ENCODE measurements around the gene CCSER2.

CCSER2 gene

GRCh38 chr10:84348447-84348846 is 20.1 kb downstream of the CCSER2 start:
- DNase-seq (ENCODE audit: low read depth) = no peak

DNA sequence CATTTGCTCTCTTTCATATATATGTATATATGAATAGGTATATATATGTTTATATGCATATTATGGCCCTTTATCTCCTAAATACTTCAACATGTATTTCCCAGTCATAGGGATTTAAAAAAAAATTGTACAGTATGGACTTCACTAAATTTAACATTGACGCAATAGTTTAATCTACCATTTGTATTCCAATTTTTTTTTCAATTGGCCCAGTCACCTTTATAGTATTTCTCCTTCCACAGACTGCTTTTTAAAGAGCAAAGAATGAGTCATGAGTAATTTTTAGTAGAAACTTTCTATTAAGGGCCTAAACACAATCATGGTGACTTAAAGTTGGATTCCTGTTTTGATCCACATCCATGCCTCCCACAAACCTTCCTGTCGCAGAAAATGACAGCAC is 20.5 kb downstream of the CCSER2 start:
- DNase-seq (ENCODE audit: low read depth) = no peak

DNA sequence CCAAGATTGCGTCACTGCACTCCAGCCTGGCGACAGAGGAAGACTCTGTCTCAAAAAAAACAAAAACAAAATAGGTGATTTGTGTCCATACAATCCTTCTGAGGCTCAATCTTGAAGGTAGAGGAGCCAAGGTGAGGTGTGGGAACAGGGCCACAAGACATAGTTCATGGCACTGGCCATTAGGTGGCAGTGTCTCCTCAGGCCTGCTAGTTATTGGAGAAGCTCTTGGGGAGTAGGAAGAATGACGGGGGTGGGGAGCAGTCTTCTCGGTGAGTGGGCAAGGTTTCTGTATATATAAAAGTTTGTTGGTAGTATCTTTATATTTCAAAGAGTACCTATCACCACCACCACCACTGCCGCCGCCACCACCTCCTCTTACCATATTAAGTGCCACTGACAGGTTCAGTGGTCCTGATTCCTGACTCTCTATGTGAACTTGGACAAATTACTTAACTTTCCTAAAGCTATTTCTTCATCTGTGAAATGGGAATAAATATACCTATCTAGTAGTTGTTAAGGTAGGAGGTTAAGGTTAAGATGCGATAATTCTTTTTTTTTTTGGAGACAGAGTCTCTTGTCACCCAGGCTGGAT is 24.0 kb downstream of the CCSER2 start:
- peak; percentile 57 for DNase-seq (ENCODE audit: low read depth)

GRCh38 chr10:84353052-84353803 is 24.8 kb downstream of the CCSER2 start:
- no peak for DNase-seq (ENCODE audit: low read depth)

- DNase-seq (ENCODE audit: low read depth) = no peak
Observed at GRCh38 chr10:84354623-84355022, 26.2 kb downstream of the CCSER2 start.

- DNase-seq (ENCODE audit: low read depth) = no peak
Observed at GRCh38 chr10:84355106-84355505, 26.7 kb downstream of the CCSER2 start.

GRCh38 chr10:84356928-84357327 is 28.5 kb downstream of the CCSER2 start:
- DNase-seq (ENCODE audit: low read depth) = no peak

DNA sequence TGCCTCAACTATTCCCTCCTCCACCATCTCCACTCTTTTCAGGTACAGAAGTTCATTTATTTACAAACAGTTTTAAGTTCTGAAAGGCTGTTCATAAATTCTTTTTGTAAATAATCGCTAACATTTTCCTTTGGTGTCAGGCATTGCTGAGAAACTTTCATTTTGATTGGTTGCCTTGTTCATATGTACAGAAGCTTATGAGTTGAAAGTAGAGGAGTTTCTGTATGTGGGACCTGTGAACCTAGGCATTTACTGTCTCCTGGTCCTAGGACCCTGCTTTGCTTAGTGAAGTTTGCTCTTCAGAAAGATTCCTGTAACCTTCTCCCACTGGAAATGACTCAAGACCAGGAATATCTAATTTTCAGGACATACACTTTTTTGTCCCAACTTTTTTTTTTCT is 30.4 kb downstream of the CCSER2 start:
- no peak for DNase-seq (ENCODE audit: low read depth)

- no peak for DNase-seq (ENCODE audit: low read depth)
Observed at GRCh38 chr10:84360637-84361365, 32.4 kb downstream of the CCSER2 start.

DNA sequence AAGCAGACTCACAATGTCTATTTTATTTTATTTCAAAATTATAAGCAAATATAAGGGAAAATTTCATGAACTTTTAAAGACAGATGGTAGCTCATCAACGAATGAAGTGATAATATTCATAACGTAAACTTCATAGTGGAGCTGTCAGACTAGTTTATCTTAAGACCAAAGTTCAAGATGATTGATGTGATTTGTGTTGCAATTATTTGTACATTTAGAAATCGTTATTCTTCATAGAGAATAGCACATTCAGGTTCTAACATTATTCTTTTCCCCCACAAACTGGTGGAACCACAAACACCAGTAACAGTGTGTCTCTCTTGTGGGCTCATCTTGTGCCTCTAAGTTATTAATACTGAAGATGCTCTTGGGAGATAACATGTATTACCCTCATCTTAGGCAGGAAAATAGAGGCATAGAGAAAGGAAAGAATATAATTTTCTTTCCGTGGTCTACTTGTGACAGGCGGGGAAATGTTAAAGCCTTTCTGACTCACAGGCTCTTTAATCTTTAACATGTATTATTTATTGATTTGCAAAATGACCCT is 37.0 kb downstream of the CCSER2 start:
- DNase-seq (ENCODE audit: low read depth) = no peak

DNA sequence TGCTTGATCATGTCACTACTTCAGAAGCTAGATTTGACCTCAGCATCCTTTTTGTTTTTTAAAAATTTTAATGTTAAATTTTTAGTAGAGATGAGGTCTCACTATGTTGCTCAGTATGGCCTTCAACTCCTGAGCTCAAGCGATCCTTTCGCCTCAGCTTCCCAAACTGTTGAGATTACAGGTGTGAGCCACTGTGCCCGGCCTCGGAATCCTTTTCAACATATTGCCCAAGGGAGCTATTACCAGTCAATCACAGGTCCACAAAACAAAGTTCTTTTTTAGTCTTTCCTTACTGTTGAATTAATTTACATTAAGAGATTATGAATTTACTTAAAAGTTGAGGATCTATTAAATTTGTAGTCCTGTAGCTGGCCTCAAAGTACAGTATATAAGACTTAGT is 37.7 kb downstream of the CCSER2 start:
- no peak for DNase-seq (ENCODE audit: low read depth)

- no peak for DNase-seq (ENCODE audit: low read depth)
Observed at GRCh38 chr10:84367256-84367655, 38.9 kb downstream of the CCSER2 start.

DNA sequence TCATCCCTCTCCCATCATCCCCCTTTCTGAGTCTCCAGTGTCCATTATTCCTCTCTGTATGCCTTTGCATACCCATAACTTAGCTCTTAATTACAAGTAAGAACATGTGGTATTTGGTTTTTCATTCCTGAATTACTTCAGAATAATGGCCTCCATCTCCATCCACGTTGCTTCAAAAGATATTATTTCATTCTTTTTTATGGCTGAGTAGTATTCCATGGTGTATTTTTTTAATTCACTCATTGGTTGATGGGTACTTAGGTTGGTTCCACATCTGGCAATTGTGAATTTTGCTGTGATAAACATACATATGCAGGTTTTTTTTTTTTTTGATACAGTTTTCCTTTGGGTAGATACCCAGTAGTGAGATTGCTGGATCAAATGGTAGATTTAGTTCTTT is 40.4 kb downstream of the CCSER2 start:
- no peak for DNase-seq (ENCODE audit: low read depth)

- no peak for DNase-seq (ENCODE audit: low read depth)
Observed at GRCh38 chr10:84370283-84370682, 41.9 kb downstream of the CCSER2 start.

- DNase-seq (ENCODE audit: low read depth) = no peak
Observed at GRCh38 chr10:84371944-84372343, 43.6 kb downstream of the CCSER2 start.

DNA sequence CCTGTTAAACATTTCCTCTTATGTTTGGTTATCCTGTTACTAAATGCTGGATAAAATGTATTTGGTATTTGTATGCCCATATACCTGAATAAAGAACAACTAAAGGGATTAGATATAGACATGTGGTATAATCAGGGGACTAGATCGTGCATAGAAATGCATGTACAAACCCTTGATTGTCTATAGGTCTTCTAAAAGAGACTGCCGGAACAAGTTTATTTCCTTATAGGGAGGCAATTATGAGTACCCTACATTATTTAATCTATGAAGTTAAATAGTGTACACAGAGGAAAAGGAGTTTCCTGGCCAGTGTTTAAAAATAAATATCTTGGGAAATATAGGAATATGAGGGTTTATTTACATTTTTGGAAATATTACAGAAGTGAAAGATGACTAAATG is 44.6 kb downstream of the CCSER2 start:
- DNase-seq (ENCODE audit: low read depth) = no peak

DNA sequence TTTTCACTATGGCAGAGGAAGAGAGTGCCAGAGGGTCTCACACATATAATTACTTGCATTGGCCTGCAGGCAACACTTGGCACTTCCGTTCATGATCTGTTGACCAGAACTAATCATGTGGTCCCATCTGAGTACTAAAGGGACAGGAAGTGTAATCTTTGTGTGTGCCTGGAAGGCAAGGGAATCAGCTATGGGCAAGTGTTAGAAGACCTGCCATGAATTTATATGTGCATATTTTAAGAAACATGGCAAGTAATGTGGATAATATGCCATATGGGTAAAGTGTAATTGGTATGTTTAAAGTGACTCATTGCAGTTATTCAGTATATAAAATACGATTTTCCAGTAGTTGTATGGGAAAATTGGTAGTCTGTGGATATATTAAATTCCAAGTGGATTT is 46.1 kb downstream of the CCSER2 start:
- DNase-seq (ENCODE audit: low read depth) = no peak

DNA sequence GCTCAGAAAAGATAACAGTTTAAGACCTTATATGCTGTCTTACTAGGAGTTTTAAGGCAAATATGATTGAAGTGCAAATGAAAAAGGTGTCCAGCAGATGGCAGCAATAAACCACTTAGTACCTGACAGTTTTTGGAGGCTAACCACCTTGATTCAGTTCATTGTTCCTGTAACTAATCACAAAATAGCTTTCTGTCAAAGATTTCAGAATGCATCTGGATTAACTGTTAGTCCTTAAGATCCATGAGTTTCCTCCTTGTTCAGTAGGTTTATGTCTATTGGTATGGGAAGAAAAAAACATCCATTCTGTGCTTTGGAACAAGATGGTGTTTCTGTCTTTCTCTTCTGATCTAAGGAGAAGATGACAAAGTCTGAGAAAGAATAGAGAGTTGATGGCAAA is 46.6 kb downstream of the CCSER2 start:
- peak; percentile 27 for DNase-seq (ENCODE audit: low read depth)

GRCh38 chr10:84375881-84376280 is 47.5 kb downstream of the CCSER2 start:
- no peak for DNase-seq (ENCODE audit: low read depth)

GRCh38 chr10:84388148-84388547 is 59.8 kb downstream of the CCSER2 start:
- no peak for DNase-seq (ENCODE audit: low read depth)

- no peak for DNase-seq (ENCODE audit: low read depth)
Observed at GRCh38 chr10:84390364-84390763, 62.0 kb downstream of the CCSER2 start.

DNA sequence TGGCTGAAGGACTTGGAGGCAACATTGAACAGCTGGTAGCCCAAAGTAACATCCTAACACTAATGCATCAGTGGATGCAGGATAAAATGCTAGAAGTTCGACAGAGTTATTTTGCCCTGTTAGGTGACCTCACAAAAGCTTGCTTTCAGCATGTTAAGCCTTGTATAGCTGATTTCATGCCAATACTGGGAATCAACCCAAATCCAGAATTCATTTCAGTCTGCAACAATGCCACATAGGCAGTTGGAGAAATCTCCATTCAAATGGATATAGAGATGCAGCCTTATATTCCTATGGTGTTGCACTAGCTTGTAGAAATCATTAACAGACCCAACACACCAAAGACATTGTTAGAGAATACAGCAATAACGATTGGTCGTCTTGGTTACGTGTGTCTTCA is 62.9 kb downstream of the CCSER2 start:
- no peak for DNase-seq (ENCODE audit: low read depth)

- no peak for DNase-seq (ENCODE audit: low read depth)
Observed at GRCh38 chr10:84392181-84392580, 63.8 kb downstream of the CCSER2 start.

Data from activated gamma-delta T cell treated with anti-CD3 and anti-CD28 coated beads, Interleukin-2, amount 50 U/mL, for 16 hours (primary cell).